Measurements from ENCODE around the gene MYOD1.

MYOD1 gene

GRCh38 chr11:17748761-17749721 lies 29.7 kb downstream of the MYOD1 start:
- Histone ChIP-seq H4K20me1 (ENCODE audit: insufficient read depth, low read length) (no peaks in the 10 kb centered on the region), H3K4me3 (ENCODE audit: low read length) (no peak overlapping the region), H3K36me3 (replicated peaks; ENCODE audit: insufficient read depth, low read length) (no peaks in the 10 kb centered on the region), H3K27me3 (replicated peaks; ENCODE audit: insufficient read depth, low read length) (peaks cover 70% of the 10 kb centered on the region), H3K79me2 (ENCODE audit: low read length) (no peaks in the 10 kb centered on the region), H2AFZ (ENCODE audit: low read length) (no peak overlapping the region), H3K9me3 (replicated peaks; ENCODE audit: insufficient read depth, low read length) (no peaks in the 10 kb centered on the region), H3K9me2 (replicated peaks; ENCODE audit: insufficient read depth, low read length) (no peaks in the 10 kb centered on the region), H3K9ac (ENCODE audit: low read length) (no peak overlapping the region), H3K4me1 (ENCODE audit: low read length) (no peaks in the 10 kb centered on the region), H3K4me2 (ENCODE audit: low read depth, low read length) (no peak overlapping the region), H3F3A (ENCODE audit: insufficient read depth, low read length) (no peaks in the 10 kb centered on the region), H3K27ac (ENCODE audit: low read length) (no peak overlapping the region)
- no peak for DNase-seq
- TF ChIP-seq CTCF (IDR thresholded peaks at IDR 0.05; ENCODE audit: low read length) = no peak
- TF ChIP-seq EZH2 (optimal IDR thresholded peaks at IDR 0.05; ENCODE audit: low read depth, low read length) = no peak
- no peak for TF ChIP-seq EZH2phosphoT487 (IDR thresholded peaks at IDR 0.05; ENCODE audit: low read length)

- Histone ChIP-seq H3K9ac (ENCODE audit: low read length) (no peak overlapping the region), H3K79me2 (ENCODE audit: low read length) (no peaks in the 10 kb centered on the region), H3K27ac (ENCODE audit: low read length) (no peak overlapping the region), H3K36me3 (replicated peaks; ENCODE audit: insufficient read depth, low read length) (no peaks in the 10 kb centered on the region), H3K4me3 (ENCODE audit: low read length) (no peak overlapping the region), H2AFZ (ENCODE audit: low read length) (no peak overlapping the region), H3K4me1 (ENCODE audit: low read length) (no peaks in the 10 kb centered on the region), H3K9me2 (replicated peaks; ENCODE audit: insufficient read depth, low read length) (no peaks in the 10 kb centered on the region), H3K27me3 (replicated peaks; ENCODE audit: insufficient read depth, low read length) (peaks cover 65% of the 10 kb centered on the region), H3F3A (ENCODE audit: insufficient read depth, low read length) (no peaks in the 10 kb centered on the region), H4K20me1 (ENCODE audit: insufficient read depth, low read length) (no peaks in the 10 kb centered on the region), H3K9me3 (replicated peaks; ENCODE audit: insufficient read depth, low read length) (no peaks in the 10 kb centered on the region), H3K4me2 (ENCODE audit: low read depth, low read length) (no peak overlapping the region)
- DNase-seq = no peak
- TF ChIP-seq CTCF (IDR thresholded peaks at IDR 0.05; ENCODE audit: low read length) (no peak), EZH2phosphoT487 (IDR thresholded peaks at IDR 0.05; ENCODE audit: low read length) (no peak), EZH2 (optimal IDR thresholded peaks at IDR 0.05; ENCODE audit: low read depth, low read length) (no peak)
Observed at GRCh38 chr11:17750013-17750800, 30.8 kb downstream of the MYOD1 start.

- no peak overlapping the region for H3K4me2 ChIP-seq (ENCODE audit: low read depth, low read length)
- no peak for DNase-seq
- H3K4me1 ChIP-seq (ENCODE audit: low read length) = no peaks in the 10 kb centered on the region
- no peak for TF ChIP-seq CTCF (IDR thresholded peaks at IDR 0.05; ENCODE audit: low read length)
- TF ChIP-seq EZH2phosphoT487 (IDR thresholded peaks at IDR 0.05; ENCODE audit: low read length) = no peak
- TF ChIP-seq EZH2 (optimal IDR thresholded peaks at IDR 0.05; ENCODE audit: low read depth, low read length) = no peak
- no peaks in the 10 kb centered on the region for H3K79me2 ChIP-seq (ENCODE audit: low read length)
- no peaks in the 10 kb centered on the region for H3F3A ChIP-seq (ENCODE audit: insufficient read depth, low read length)
- no peaks in the 10 kb centered on the region for H3K9me2 ChIP-seq (replicated peaks; ENCODE audit: insufficient read depth, low read length)
- H3K9me3 ChIP-seq (replicated peaks; ENCODE audit: insufficient read depth, low read length) = no peaks in the 10 kb centered on the region
- no peaks in the 10 kb centered on the region for H3K36me3 ChIP-seq (replicated peaks; ENCODE audit: insufficient read depth, low read length)
- H2AFZ ChIP-seq (ENCODE audit: low read length) = no peak overlapping the region
- no peaks in the 10 kb centered on the region for H4K20me1 ChIP-seq (ENCODE audit: insufficient read depth, low read length)
- no peak overlapping the region for H3K27ac ChIP-seq (ENCODE audit: low read length)
- peaks cover 61% of the 10 kb centered on the region for H3K27me3 ChIP-seq (replicated peaks; ENCODE audit: insufficient read depth, low read length)
- H3K9ac ChIP-seq (ENCODE audit: low read length) = no peak overlapping the region
- no peak overlapping the region for H3K4me3 ChIP-seq (ENCODE audit: low read length)
Observed at GRCh38 chr11:17750801-17751165, 31.4 kb downstream of the MYOD1 start.
